ENCODE results near the gene ARSG. TPM values are rescaled to one million over a fixed set of nuclear protein-coding genes. Genes with fewer than 3 reads are reported as not detected.

The ARSG gene
- total and polyA plus RNA-seq, 2 of the 4 experiments (the other 2 are of a cell fraction), result 2.9 to 3.0 TPM

- Histone ChIP-seq H2AK5ac (ENCODE audit: low read depth, low read length) (no peak overlapping the region), H3K27ac (ENCODE audit: insufficient read depth, low read length) (no peak overlapping the region; the same call in 1 of the 2 replicates), H3K4me2 (ENCODE audit: low read depth, low read length) (peak overlapping the region; percentile 98), H3K23ac (ENCODE audit: low read depth, low read length) (0 out of 2 replicates have a peak overlapping the region, but pooled peaks have one; percentile 14), H2BK120ac (ENCODE audit: low read depth, low read length) (no peak overlapping the region), H2BK15ac (ENCODE audit: low read depth, low read length) (no peak overlapping the region), H3K9me3 (ENCODE audit: control insufficient read depth, insufficient read depth, low read length) (no peaks in the 10 kb centered on the region), H3K4ac (ENCODE audit: low read depth, low read length) (no peak overlapping the region), H3K9ac (ENCODE audit: low read depth, low read length) (no peak overlapping the region), H2BK20ac (ENCODE audit: low read depth, low read length) (no peak overlapping the region), H4K5ac (ENCODE audit: low read depth, low read length) (no peak overlapping the region), H3K36me3 (ENCODE audit: control insufficient read depth, insufficient read depth, low read length) (no peaks in the 10 kb centered on the region), H2AK9ac (replicated peaks; ENCODE audit: low read depth, low read length, poor library complexity) (no peak overlapping the region), H3K9me1 (ENCODE audit: insufficient read depth, low read length) (no peaks in the 10 kb centered on the region), H4K91ac (ENCODE audit: insufficient read depth, low read depth, low read length) (no peak overlapping the region), H3K27me3 (ENCODE audit: control insufficient read depth, insufficient read depth, low read length) (peaks cover 22% of the 10 kb centered on the region), H2BK5ac (ENCODE audit: low read depth, low read length, poor library complexity, severe bottlenecking) (no peak overlapping the region), H2AFZ (replicated peaks; ENCODE audit: low read length, poor library complexity) (peak overlapping the region; percentile 92), H3K18ac (ENCODE audit: low read depth, low read length) (no peak overlapping the region), H3K4me1 (ENCODE audit: control insufficient read depth, insufficient read depth, low read length) (peaks cover 5% of the 10 kb centered on the region), H3K14ac (replicated peaks; ENCODE audit: low read depth, low read length) (no peak overlapping the region), H3K56ac (ENCODE audit: extremely low read depth, insufficient read depth, low read length) (no peak overlapping the region), H3K79me1 (ENCODE audit: low read depth in 1 of 2, low read length in 2 of 2) (no peaks in the 10 kb centered on the region), H4K20me1 (ENCODE audit: insufficient read depth, low read length) (no peaks in the 10 kb centered on the region; the same call in 1 of the 2 replicates), H3K4me3 (ENCODE audit: insufficient read depth, low read depth, low read length) (peak overlapping the region; percentile 85), H4K8ac (ENCODE audit: low read depth in 2 of 2, low read length in 2 of 2) (no peak overlapping the region; a peak in 1 of 4 replicates)
- 2% methylated on average over 33 of the region's 76 CpGs; no CpG with 5 or more reads in 1 of the 2 experiments for WGBS, 2 experiments (ENCODE audit: extremely low coverage in 2 of 2, insufficient read length in 1 of 2)
- no TSS peak for BruUV-seq (replicated peaks)
- ChIA-PET POLR2A (ENCODE audit: unreplicated experiment) (interaction anchor here (0.6 kb wide), 1 partner anchor 1546 kb away, joined by 3 read pairs; no protein-coding TSS in a partner anchor), CTCF (interaction anchor here (1.0 to 3.2 kb wide), 2 partner anchors 20 to 107 kb away, joined by 3 to 9 read pairs; no protein-coding TSS in a partner anchor)
- dilution Hi-C loops (cut with HindIII; ENCODE audit: low sequenced_read_pairs, unreplicated experiment) (no loop called here), in situ Hi-C loops (cut with MboI; ENCODE audit: low sequenced_read_pairs) (no loop called here), intact Hi-C loops (cut with micrococcal nuclease) (loop anchor here (5.0 kb wide), 1 partner anchor 90 kb away; no protein-coding TSS in a partner anchor)
- peak; percentile 68 for DNase-seq
- ATAC-seq (ENCODE audit: low read depth), result peak; percentile 88
- TF ChIP-seq FOS (IDR thresholded peaks at IDR 0.05; ENCODE audit: low read depth, low read length), result 0 out of 2 replicates have a peak, but pooled peaks have one; percentile 11
- TF ChIP-seq CEBPB (IDR thresholded peaks at IDR 0.05; ENCODE audit: low read depth, low read length), result 0 out of 2 replicates have a peak, but pooled peaks have one; percentile 2
- TF ChIP-seq MAFK (IDR thresholded peaks at IDR 0.05; ENCODE audit: low read depth, low read length), result peak; percentile 91
- TF ChIP-seq MAZ (IDR thresholded peaks at IDR 0.05; ENCODE audit: borderline replicate concordance, low read depth, low read length), result no peak
- TF ChIP-seq SMC3 (IDR thresholded peaks at IDR 0.05; ENCODE audit: low read depth, low read length), result no peak; the same call in 1 of the 2 replicates
- no peak for TF ChIP-seq MXI1 (IDR thresholded peaks at IDR 0.05; ENCODE audit: borderline replicate concordance, low read depth, low read length)
- TF ChIP-seq BHLHE40 (IDR thresholded peaks at IDR 0.05; ENCODE audit: low read depth, low read length), result 0 out of 2 replicates have a peak, but pooled peaks have one; percentile 4
- no peak for TF ChIP-seq RFX5 (IDR thresholded peaks at IDR 0.05; ENCODE audit: low read depth, low read length)
- TF ChIP-seq POLR2A (IDR thresholded peaks at IDR 0.05; ENCODE audit: low read depth, low read length), result peak; percentile 30; the same call in 1 of the 2 replicates
- TF ChIP-seq RCOR1 (IDR thresholded peaks at IDR 0.05; ENCODE audit: insufficient replicate concordance, low read length), result peak; percentile 69
- TF ChIP-seq CTCF (conservative IDR thresholded peaks at IDR 0.05; ENCODE audit: low read depth, low read length), result 0 out of 2 replicates have a peak, but pooled peaks have one; percentile 14
- no peak for TF ChIP-seq NFE2L2 (IDR thresholded peaks at IDR 0.05; ENCODE audit: low read depth, low read length)
Observed at GRCh38 chr17:68291836-68292688, 767 bp downstream of the ARSG start.

Measured in IMR-90 (cell line).